ENCODE data around the gene HOMER2. TPM values are rescaled to one million over a fixed set of nuclear protein-coding genes. Genes with fewer than 3 reads are reported as not detected.

HOMER2 gene
- total and polyA plus RNA-seq, 2 of the 13 experiments (the other 11 are each of a cell fraction or from before 2014, with no cell fraction given): 12.9 to 14.1 TPM

GRCh38 chr15:82971218-82971984, 18.9 kb upstream of the HOMER2 start (continued):
- TF ChIP-seq ZBTB42 (CRISPR knock-in tag; IDR thresholded peaks at IDR 0.05): no peak
- no peak for TF ChIP-seq PAWR (CRISPR knock-in tag; IDR thresholded peaks at IDR 0.05; ENCODE audit: borderline replicate concordance)
- TF ChIP-seq POLR2AphosphoS2 (IDR thresholded peaks at IDR 0.05; ENCODE audit: low read depth, low read length): no peak

- no peak for TF ChIP-seq THAP9 (CRISPR knock-in tag; IDR thresholded peaks at IDR 0.05; ENCODE audit: borderline replicate concordance)
- no peaks in the 10 kb centered on the region for H3K9me3 ChIP-seq (ENCODE audit: low read length)
- FAIRE-seq: no peak
Measured at GRCh38 chr15:82970696-82971095, 18.2 kb upstream of the HOMER2 start.

More at GRCh38 chr15:82970696-82971095, 18.2 kb upstream of the HOMER2 start:
- Histone ChIP-seq H3K4me2 (ENCODE audit: low read depth, low read length) (no peak overlapping the region), H4K20me1 (ENCODE audit: insufficient read depth, low read length) (no peaks in the 10 kb centered on the region), H3K9ac (ENCODE audit: insufficient read depth, low read depth, low read length) (no peak overlapping the region), H2AFZ (ENCODE audit: low read length) (no peak overlapping the region), H3K27me3 (ENCODE audit: control insufficient read depth in 1 of 2, insufficient read depth in 2 of 2, low read length in 2 of 2) (no peaks in the 10 kb centered on the region), H3K4me3 (replicated peaks in 1 of 3; ENCODE audit: insufficient read depth in 1 of 3, low read depth in 2 of 3, low read length in 3 of 3) (no peak overlapping the region), H3K79me2 (ENCODE audit: insufficient read depth, low read length) (no peaks in the 10 kb centered on the region), H3K27ac (ENCODE audit: extremely low read length, insufficient read depth, low read length) (no peak overlapping the region), H3K36me3 (replicated peaks in 1 of 2; ENCODE audit: control insufficient read depth in 1 of 2, insufficient read depth in 2 of 2, low read length in 2 of 2) (no peaks in the 10 kb centered on the region), H3K4me1 (ENCODE audit: insufficient read depth, low read length) (peaks cover 15% of the 10 kb centered on the region)
- 0% methylated on average over 1 of the region's 1 CpG for WGBS (ENCODE audit: low lambda C conversion rate)
- no peak for DNase-seq (ENCODE audit: low spot score)
- no TSS peak for BruUV-seq (replicated peaks)
- intact Hi-C loops (cut with micrococcal nuclease; ENCODE audit: unreplicated experiment): no loop called here
- ChIA-PET POLR2A (no interaction called here), CTCF (ENCODE audit: low intra/inter-chr PET ratio, low total read pairs) (no interaction called here)
- ATAC-seq: no peak
- in situ Hi-C loops (cut with HindIII; ENCODE audit: extremely low pct_ligation_motif_present, low pct_unique_long_range_greater_than_20kb): no loop called here
